Gastrocnemius medialis (tissue), 4 donors: ENCODE results near the gene SSTR4. TPM values are rescaled to one million over a fixed set of nuclear protein-coding genes. Genes with fewer than 3 reads are reported as not detected.

Experiments used
- ATAC-seq, 2 donors: fragments of 150-250 bp; one replicate each; pipeline ENCODE4 v1.9.1; 2016
- DNase-seq, 2 donors: peaks; one replicate each; pipeline ENCODE4 v3.0.0-alpha.2; 2019
- H3K27ac ChIP-seq, 4 donors: fragments of 200-600 bp; sonication (generic); 1 replicate in 1 of 4; 2 replicates in 3 of 4; pipeline ENCODE4 v1.5.1; 2016 to 2018; ENCODE audit warnings: mild to moderate bottlenecking in 2 of 4, moderate library complexity in 1 of 4
- H3K27me3 ChIP-seq, 3 donors: fragments of 200-600 bp; sonication (generic) in 2 of 3; 1 replicate in 1 of 3; 2 replicates in 2 of 3; pipeline versions ENCODE4 v1.5.1 to v1.6.0; 2016 to 2019; ENCODE audit warnings: mild to moderate bottlenecking in 1 of 3, moderate library complexity in 1 of 3
- H3K36me3 ChIP-seq, 2 donors: fragments of 200-600 bp; sonication (generic) in 1 of 2; one replicate each; pipeline ENCODE4 v1.5.1; 2017 to 2018
- H3K4me1 ChIP-seq, 2 donors: fragments of 200-600 bp; sonication (generic) in 1 of 2; one replicate each; pipeline ENCODE4 v1.5.1; 2016 to 2017; ENCODE audit warnings: mild to moderate bottlenecking in 2 of 2
- H3K4me3 ChIP-seq, 4 donors: fragments of 200-600 bp; sonication (generic) in 3 of 4; 1 replicate in 1 of 4; 2 replicates in 3 of 4; pipeline ENCODE4 v1.5.1; 2016 to 2019; ENCODE audit warnings: mild to moderate bottlenecking in 2 of 4
- H3K9me3 ChIP-seq, 3 donors: fragments of 200-600 bp; sonication (generic) in 2 of 3; 1 replicate in 1 of 3; 2 replicates in 2 of 3; pipeline ENCODE4 v1.5.1; 2016 to 2019
- POLR2A ChIP-seq, 2 donors: fragments of 450-650 bp; IDR thresholded peaks; one replicate each; pipeline ENCODE4 v1.6.1; 2017; ENCODE audit warnings: antibody characterized with exemption in 2 of 2, mild to moderate bottlenecking in 2 of 2, moderate library complexity in 2 of 2
- in situ Hi-C, 4 donors: fragments of 200-750 bp; cut with MboI; loops; one replicate each; pipeline versions ENCODE4 v1.15.0 to v1.8.0; 2017; ENCODE audit warnings: low sequenced_read_pairs in 4 of 4
- intact Hi-C: fragments of 100-400 bp; cut with DNase I; formaldehyde crosslinking; loops from one replicate; pipeline ENCODE4 v1.15.1; 2023; ENCODE audit warnings: low total_unique reads
- total RNA-seq, 4 donors: library from RNA; depleted of rRNA; stranded (reverse); fragments of >200 nt; gene quantifications; one replicate each; pipeline versions ENCODE4 v1.1.0 to v1.2.3, GENCODE V29; 2016
- TF ChIP-seq, protein P1 (sequence below), 5 experiments: fragments of 450-650 bp in 3 of 5; fragments of 200-600 bp in 2 of 5; sonication (generic) in 2 of 5; IDR thresholded peaks in 4 of 5; conservative IDR thresholded peaks in 1 of 5; 1 replicate in 4 of 5; 2 replicates in 1 of 5; pipeline ENCODE4 v1.5.1; 2016 to 2019; ENCODE audit warnings: antibody characterized with exemption in 5 of 5, mild to moderate bottlenecking in 3 of 5, moderate library complexity in 3 of 5

SSTR4 gene
- total RNA-seq, 4 donors from 2014 or later, result not detected

GRCh38 chr20:23074052-23074451 is 38.9 kb downstream of the SSTR4 start:
- H3K27me3 ChIP-seq, result no peaks in the 10 kb centered on the region
- in situ Hi-C loops (no loop called here), intact Hi-C loops (no loop called here)
- H3K36me3 ChIP-seq, result no peaks in the 10 kb centered on the region
- no peaks in the 10 kb centered on the region for H3K9me3 ChIP-seq
- no peak for DNase-seq
- H3K27ac ChIP-seq, result no peak overlapping the region
- no peak overlapping the region for H3K4me3 ChIP-seq
- TF ChIP-seq, protein P1, sequence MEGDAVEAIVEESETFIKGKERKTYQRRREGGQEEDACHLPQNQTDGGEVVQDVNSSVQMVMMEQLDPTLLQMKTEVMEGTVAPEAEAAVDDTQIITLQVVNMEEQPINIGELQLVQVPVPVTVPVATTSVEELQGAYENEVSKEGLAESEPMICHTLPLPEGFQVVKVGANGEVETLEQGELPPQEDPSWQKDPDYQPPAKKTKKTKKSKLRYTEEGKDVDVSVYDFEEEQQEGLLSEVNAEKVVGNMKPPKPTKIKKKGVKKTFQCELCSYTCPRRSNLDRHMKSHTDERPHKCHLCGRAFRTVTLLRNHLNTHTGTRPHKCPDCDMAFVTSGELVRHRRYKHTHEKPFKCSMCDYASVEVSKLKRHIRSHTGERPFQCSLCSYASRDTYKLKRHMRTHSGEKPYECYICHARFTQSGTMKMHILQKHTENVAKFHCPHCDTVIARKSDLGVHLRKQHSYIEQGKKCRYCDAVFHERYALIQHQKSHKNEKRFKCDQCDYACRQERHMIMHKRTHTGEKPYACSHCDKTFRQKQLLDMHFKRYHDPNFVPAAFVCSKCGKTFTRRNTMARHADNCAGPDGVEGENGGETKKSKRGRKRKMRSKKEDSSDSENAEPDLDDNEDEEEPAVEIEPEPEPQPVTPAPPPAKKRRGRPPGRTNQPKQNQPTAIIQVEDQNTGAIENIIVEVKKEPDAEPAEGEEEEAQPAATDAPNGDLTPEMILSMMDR (IDR thresholded peaks at IDR 0.05 in 4 of 5, conservative IDR thresholded peaks at IDR 0.05 in 1 of 5), result no peak
- TF ChIP-seq POLR2A (IDR thresholded peaks at IDR 0.05), result no peak
- H3K4me1 ChIP-seq, result peaks cover 0 to 11% of the 10 kb centered on the region in 2 donors
- ATAC-seq, result no peak

DNA sequence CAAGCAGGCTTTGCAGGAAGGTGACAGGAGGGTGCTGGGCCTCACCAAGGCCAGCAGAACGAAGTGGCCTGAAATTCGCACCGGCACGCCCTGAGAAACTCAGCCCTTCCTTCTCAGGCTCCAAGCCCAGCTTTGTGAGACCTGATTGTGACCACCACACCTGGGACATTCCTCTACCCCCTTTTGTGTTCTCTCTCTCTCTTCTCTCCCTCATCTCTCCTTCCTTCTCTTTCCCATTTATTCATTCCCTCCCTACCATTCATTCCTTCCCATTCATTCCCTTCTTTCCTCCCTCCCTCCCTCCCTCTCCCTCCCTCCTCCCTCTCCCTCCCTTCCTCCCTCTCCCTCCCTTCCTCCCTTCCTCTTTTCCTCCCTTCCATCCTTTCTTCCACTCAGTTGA is 42.2 kb downstream of the SSTR4 start:
- TF ChIP-seq, protein P1 (IDR thresholded peaks at IDR 0.05 in 4 of 5, conservative IDR thresholded peaks at IDR 0.05 in 1 of 5), result no peak
- no peak for TF ChIP-seq POLR2A (IDR thresholded peaks at IDR 0.05)

DNA sequence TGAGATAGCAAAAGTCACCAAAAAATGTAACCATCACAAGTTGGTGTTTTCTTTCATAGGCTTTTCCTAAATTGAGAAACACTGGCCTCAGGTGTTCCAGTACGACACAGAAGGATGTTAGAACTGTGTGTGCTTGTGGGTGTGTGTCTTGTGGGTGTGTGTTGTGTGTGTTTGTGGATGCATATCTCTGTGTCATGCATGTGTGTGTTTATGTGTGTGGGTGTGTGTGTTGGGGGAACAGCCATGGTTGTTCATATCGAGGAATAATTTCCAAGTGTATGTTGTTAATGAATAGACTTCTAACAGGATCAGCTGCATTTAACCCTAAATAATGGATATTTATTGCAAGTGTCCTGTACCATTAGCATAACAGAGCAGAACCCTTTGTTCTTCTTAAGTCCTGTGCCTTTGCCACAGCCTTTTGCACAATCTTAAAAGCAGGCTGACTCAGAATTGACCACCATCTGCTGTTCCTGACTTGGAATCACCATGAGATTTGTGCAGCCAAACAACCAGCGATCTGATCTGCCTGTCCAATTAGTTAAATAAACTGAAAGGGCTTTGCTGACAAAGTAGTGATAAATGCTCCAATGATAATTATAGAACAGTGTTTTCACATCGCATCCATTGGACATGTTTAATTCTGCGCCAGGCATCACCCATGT is 43.4 kb downstream of the SSTR4 start:
- peaks cover 0 to 11% of the 10 kb centered on the region in 2 donors for H3K4me1 ChIP-seq
- H3K36me3 ChIP-seq, result no peaks in the 10 kb centered on the region
- no peak overlapping the region for H3K4me3 ChIP-seq
- in situ Hi-C loops (no loop called here), intact Hi-C loops (no loop called here)
- H3K9me3 ChIP-seq, result no peaks in the 10 kb centered on the region
- no peak overlapping the region for H3K27ac ChIP-seq
- DNase-seq (no peak), ATAC-seq (peak in 1 of 2 donors; percentile 35)
- no peaks in the 10 kb centered on the region for H3K27me3 ChIP-seq
- TF ChIP-seq, protein P1 (IDR thresholded peaks at IDR 0.05 in 4 of 5, conservative IDR thresholded peaks at IDR 0.05 in 1 of 5), result no peak
- TF ChIP-seq POLR2A (IDR thresholded peaks at IDR 0.05), result no peak

More for the DNA sequence above, 42.2 kb downstream of the SSTR4 start:
- in situ Hi-C loops, result no loop called here
- H3K36me3 ChIP-seq, result no peaks in the 10 kb centered on the region
- peaks cover 0 to 11% of the 10 kb centered on the region in 2 donors for H3K4me1 ChIP-seq
- DNase-seq, result no peak
- H3K27me3 ChIP-seq, result no peaks in the 10 kb centered on the region
- no peak overlapping the region for H3K27ac ChIP-seq
- intact Hi-C loops, result no loop called here
- no peaks in the 10 kb centered on the region for H3K9me3 ChIP-seq
- no peak overlapping the region for H3K4me3 ChIP-seq
- no peak for ATAC-seq

DNA sequence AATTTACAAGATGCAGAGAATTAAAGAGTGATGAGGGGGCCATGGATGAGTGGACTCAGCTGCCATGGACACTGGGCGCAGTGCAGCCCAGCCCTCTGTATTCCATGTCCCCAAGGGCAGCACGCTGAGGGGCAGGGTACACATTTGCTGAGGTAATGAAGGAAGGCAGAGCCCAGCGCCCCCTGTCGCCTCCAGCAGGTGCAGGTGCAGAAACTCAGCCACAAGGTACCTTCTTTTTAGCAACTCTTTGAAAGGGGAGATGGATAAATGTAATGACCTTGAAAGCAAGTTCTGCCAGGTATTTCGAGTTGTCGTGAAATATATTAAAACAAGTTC is 43.9 kb downstream of the SSTR4 start:
- ATAC-seq (no peak), DNase-seq (no peak)
- Histone ChIP-seq H3K27me3 (no peaks in the 10 kb centered on the region), H3K36me3 (no peaks in the 10 kb centered on the region), H3K4me3 (no peak overlapping the region), H3K4me1 (peaks cover 0 to 11% of the 10 kb centered on the region in 2 donors), H3K9me3 (no peaks in the 10 kb centered on the region), H3K27ac (no peak overlapping the region)
- TF ChIP-seq, protein P1 (IDR thresholded peaks at IDR 0.05 in 4 of 5, conservative IDR thresholded peaks at IDR 0.05 in 1 of 5), result no peak
- no peak for TF ChIP-seq POLR2A (IDR thresholded peaks at IDR 0.05)
- intact Hi-C loops, result no loop called here
- in situ Hi-C loops, result no loop called here

- no peaks in the 10 kb centered on the region for H3K9me3 ChIP-seq
- DNase-seq (no peak), ATAC-seq (no peak)
- in situ Hi-C loops (no loop called here), intact Hi-C loops (no loop called here)
- H3K27ac ChIP-seq, result no peak overlapping the region
- H3K27me3 ChIP-seq, result no peaks in the 10 kb centered on the region
- H3K36me3 ChIP-seq, result no peaks in the 10 kb centered on the region
- no peak overlapping the region for H3K4me3 ChIP-seq
- peaks cover 0 to 11% of the 10 kb centered on the region in 2 donors for H3K4me1 ChIP-seq
- TF ChIP-seq, protein P1 (IDR thresholded peaks at IDR 0.05 in 4 of 5, conservative IDR thresholded peaks at IDR 0.05 in 1 of 5), result no peak
- TF ChIP-seq POLR2A (IDR thresholded peaks at IDR 0.05), result no peak
Observed at GRCh38 chr20:23079926-23080325, 44.8 kb downstream of the SSTR4 start.
